ENCODE data around the gene ZNF710. TPM values are rescaled to one million over a fixed set of nuclear protein-coding genes. Genes with fewer than 3 reads are reported as not detected.

Gene ZNF710
- total and polyA plus RNA-seq, 9 of the 15 experiments (the other 6 are each of a cell fraction or from before 2014, with no cell fraction given): 0.56 to 14.2 (median 5.2) TPM

DNA sequence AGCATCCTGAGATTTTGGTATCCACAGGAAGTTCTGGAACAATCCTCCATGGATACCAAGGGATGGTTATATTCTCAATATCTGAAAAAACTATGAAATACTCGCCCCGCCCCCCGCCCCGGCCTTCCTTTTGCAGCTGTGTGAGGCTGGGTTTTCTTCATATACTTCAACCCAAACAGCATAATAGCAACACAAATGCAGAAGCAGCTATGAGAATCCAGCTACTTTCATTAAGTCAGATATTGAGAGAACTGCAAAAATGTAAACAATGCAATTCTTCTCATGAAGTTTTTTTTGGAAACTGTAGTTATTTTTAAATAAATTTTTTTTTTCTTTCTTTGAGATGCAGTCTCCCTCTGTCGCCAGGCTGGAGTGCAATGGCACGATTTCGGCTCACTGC is 112.0 kb downstream of the ZNF710 start:
- H2AFZ ChIP-seq (ENCODE audit: low read depth, low read length): no peak overlapping the region
- H3K27me3 ChIP-seq (ENCODE audit: control insufficient read depth in 2 of 2, insufficient read depth in 2 of 2, low read length in 2 of 2): no peaks in the 10 kb centered on the region
- ChIA-PET POLR2A (interaction anchor here (0.7 kb wide), 2 partner anchors 13 to 518 kb away, joined by 3 read pairs; no protein-coding TSS in a partner anchor), CTCF (ENCODE audit: low intra/inter-chr PET ratio) (no interaction called here)
- H3K79me2 ChIP-seq (ENCODE audit: control insufficient read depth, insufficient read depth, low read length): no peaks in the 10 kb centered on the region
- H3K9ac ChIP-seq (ENCODE audit: insufficient read depth in 1 of 2, low read depth in 2 of 2, low read length in 2 of 2): no peak overlapping the region
- WGBS (ENCODE audit: insufficient coverage, low coverage, missing lambda C conversion rate): 47% methylated on average over 6 of the region's 7 CpGs
- ATAC-seq (no peak), FAIRE-seq (no peak), DNase-seq (ENCODE audit: extremely low read depth in 1 of 4, low spot score in 3 of 4) (no peak)
- H3K4me2 ChIP-seq (ENCODE audit: insufficient read depth, low read length): no peak overlapping the region
- H3K9me3 ChIP-seq (replicated peaks; ENCODE audit: control insufficient read depth, insufficient read depth, low read depth, low read length): peaks cover 12% of the 10 kb centered on the region
- H3K9me1 ChIP-seq (ENCODE audit: control insufficient read depth, insufficient read depth, low read length): no peaks in the 10 kb centered on the region
- H4K20me1 ChIP-seq (replicated peaks; ENCODE audit: control insufficient read depth, insufficient read depth, low read length): no peaks in the 10 kb centered on the region
- H3K4me1 ChIP-seq (replicated peaks in 1 of 2; ENCODE audit: control insufficient read depth in 2 of 2, insufficient read depth in 2 of 2, low read length in 2 of 2): no peaks in the 10 kb centered on the region
- intact Hi-C loops (cut with micrococcal nuclease) (no loop called here), in situ Hi-C loops (cut with MboI) (no loop called here)
- no peaks in the 10 kb centered on the region for H3K36me3 ChIP-seq (ENCODE audit: control insufficient read depth, insufficient read depth, low read length)
- H3K27ac ChIP-seq (ENCODE audit: extremely low read depth, low read depth, low read length): no peak overlapping the region
- H3K4me3 ChIP-seq: no peak overlapping the region
- BruUV-seq (replicated peaks): no TSS peak
- TF ChIP-seq ZNF384 (IDR thresholded peaks at IDR 0.05; ENCODE audit: low read depth, low read length) (no peak), NCOA6 (IDR thresholded peaks at IDR 0.05) (no peak), CHD7 (IDR thresholded peaks at IDR 0.05; ENCODE audit: low read depth, low read length) (no peak), DMBX1 (CRISPR knock-in tag; IDR thresholded peaks at IDR 0.05; ENCODE audit: borderline replicate concordance) (no peak), GTF2A2 (tag; IDR thresholded peaks at IDR 0.05) (no peak), KHSRP (IDR thresholded peaks at IDR 0.05) (no peak), CBX3 (IDR thresholded peaks at IDR 0.05; ENCODE audit: borderline replicate concordance in 1 of 2, low read length in 2 of 2) (no peak)
- TF ChIP-seq, protein P1, sequence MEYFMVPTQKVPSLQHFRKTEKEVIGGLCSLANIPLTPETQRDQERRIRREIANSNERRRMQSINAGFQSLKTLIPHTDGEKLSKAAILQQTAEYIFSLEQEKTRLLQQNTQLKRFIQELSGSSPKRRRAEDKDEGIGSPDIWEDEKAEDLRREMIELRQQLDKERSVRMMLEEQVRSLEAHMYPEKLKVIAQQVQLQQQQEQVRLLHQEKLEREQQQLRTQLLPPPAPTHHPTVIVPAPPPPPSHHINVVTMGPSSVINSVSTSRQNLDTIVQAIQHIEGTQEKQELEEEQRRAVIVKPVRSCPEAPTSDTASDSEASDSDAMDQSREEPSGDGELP (CRISPR knock-in tag; IDR thresholded peaks at IDR 0.05; ENCODE audit: borderline replicate concordance): no peak
- TF ChIP-seq, protein P2, sequence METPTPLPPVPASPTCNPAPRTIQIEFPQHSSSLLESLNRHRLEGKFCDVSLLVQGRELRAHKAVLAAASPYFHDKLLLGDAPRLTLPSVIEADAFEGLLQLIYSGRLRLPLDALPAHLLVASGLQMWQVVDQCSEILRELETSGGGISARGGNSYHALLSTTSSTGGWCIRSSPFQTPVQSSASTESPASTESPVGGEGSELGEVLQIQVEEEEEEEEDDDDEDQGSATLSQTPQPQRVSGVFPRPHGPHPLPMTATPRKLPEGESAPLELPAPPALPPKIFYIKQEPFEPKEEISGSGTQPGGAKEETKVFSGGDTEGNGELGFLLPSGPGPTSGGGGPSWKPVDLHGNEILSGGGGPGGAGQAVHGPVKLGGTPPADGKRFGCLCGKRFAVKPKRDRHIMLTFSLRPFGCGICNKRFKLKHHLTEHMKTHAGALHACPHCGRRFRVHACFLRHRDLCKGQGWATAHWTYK (CRISPR knock-in tag; IDR thresholded peaks at IDR 0.05): no peak

All from K562 (cell line).